Measurements from ENCODE around the gene TBC1D14.

GRCh38 chr4:6909113-6909969, at the start of gene TBC1D14:
- no peak for TF ChIP-seq CTCF (IDR thresholded peaks at IDR 0.05; ENCODE audit: insufficient read depth, low read length, poor library complexity, severe bottlenecking)
- TF ChIP-seq EZH2phosphoT487 (conservative IDR thresholded peaks at IDR 0.05; ENCODE audit: low read length) = no peak

Measured in SU-DHL-6 (cell line).